K562 (cell line): ENCODE measurements around the gene FBXO44. TPM values are rescaled to one million over a fixed set of nuclear protein-coding genes. Genes with fewer than 3 reads are reported as not detected.
A peak's percentile ranks its signal among the peaks of the same experiment; 100 is the strongest.

Source experiments
- ATAC-seq: fragments of 200-7000 bp; cut with Tn5 transposase; 3 replicates; pipeline ENCODE4 v1.9.1; 2020; ENCODE audit warnings: moderate library complexity
- BruUV-seq: library from RNA; stranded (reverse); fragments of 400-500 nt; replicated peaks from 2 replicates; lab custom pipeline; 2021; lab: Mats Ljungman, UMichigan
- CTCF ChIA-PET: fragments of 300-600 bp; formaldehyde crosslinking; extraction: SDS; loops from one replicate; lab custom pipeline; 2021; ENCODE audit warnings: low intra/inter-chr PET ratio; lab: Yijun Ruan, JAX
- POLR2A ChIA-PET: fragments of 300-600, 350-650 bp; sonication (Branson Sonifier 250); formaldehyde crosslinking; extraction: SDS; loops from one replicate; lab custom pipeline; 2021; ENCODE audit warnings: antibody characterized with exemption, inconsistent platforms; lab: Yijun Ruan, JAX
- DNase-seq, 4 experiments: peaks; one replicate each; pipeline versions ENCODE4 v3.0.0 to v3.0.0-alpha.2; 2011 to 2018; ENCODE audit warnings: low spot score in 3 of 4, mixed read lengths in 3 of 4; ENCODE audit errors: extremely low read depth in 1 of 4
- FAIRE-seq: peaks from 2 replicates; lab custom pipeline; 2011; peaks lifted over from hg19 to GRCh38; lab: Jason Lieb, UNC
- H2AFZ ChIP-seq: 2 replicates; pipeline ENCODE4 v1.6.0; 2011; ENCODE audit warnings: low read depth, low read length, control low read depth, inconsistent platforms
- H3K27ac ChIP-seq: fragments of 200-600 bp; 3 replicates; pipeline ENCODE4 v1.8.0; 2011; ENCODE audit warnings: low read depth, mild to moderate bottlenecking, control low read depth, inconsistent platforms, low read length, moderate library complexity, mixed read lengths; ENCODE audit errors: extremely low read depth
- H3K27me3 ChIP-seq, 2 experiments: fragments of 300-600 bp in 1 of 2; 2 replicates in 1 of 2; 3 replicates in 1 of 2; pipeline versions ENCODE4 v1.6.0 to v1.8.0; 2011; ENCODE audit warnings: inconsistent platforms in 2 of 2, low read length in 2 of 2, mild to moderate bottlenecking in 1 of 2, mixed read lengths in 1 of 2, moderate library complexity in 1 of 2; ENCODE audit not compliant: control insufficient read depth in 2 of 2, insufficient read depth in 2 of 2
- H3K36me3 ChIP-seq: fragments of 300-600 bp; 3 replicates; pipeline ENCODE4 v1.8.0; 2011; ENCODE audit warnings: mild to moderate bottlenecking, low read length, inconsistent platforms; ENCODE audit not compliant: control insufficient read depth, insufficient read depth
- H3K4me1 ChIP-seq, 2 experiments: fragments of 200-600 bp in 1 of 2; replicated peaks in 1 of 2; 2 replicates in 1 of 2; 3 replicates in 1 of 2; pipeline versions ENCODE4 v1.5.1 to v1.8.0; 2011; ENCODE audit warnings: inconsistent platforms in 2 of 2, low read length in 2 of 2, mild to moderate bottlenecking in 1 of 2, mixed read lengths in 1 of 2, moderate library complexity in 1 of 2; ENCODE audit not compliant: control insufficient read depth in 2 of 2, insufficient read depth in 2 of 2
- H3K4me2 ChIP-seq: 2 replicates; pipeline ENCODE4 v1.6.1; 2011; ENCODE audit warnings: low read length, control low read depth, inconsistent platforms, mixed read lengths; ENCODE audit not compliant: insufficient read depth
- H3K4me3 ChIP-seq: fragments of 200-600 bp; sonication (generic), shearing (Covaris generic); 2 replicates; pipeline ENCODE4 v1.5.1; 2016; ENCODE audit warnings: control low read depth, inconsistent platforms
- H3K79me2 ChIP-seq: fragments of 200-600 bp; 3 replicates; pipeline ENCODE4 v1.8.0; 2011; ENCODE audit warnings: low read length, inconsistent platforms; ENCODE audit not compliant: control insufficient read depth, insufficient read depth
- H3K9ac ChIP-seq, 2 experiments: 2 replicates each; pipeline versions ENCODE4 v1.6.0 to v1.6.1; 2011; ENCODE audit warnings: low read depth in 2 of 2, low read length in 2 of 2, control low read depth in 1 of 2, inconsistent platforms in 1 of 2, mild to moderate bottlenecking in 1 of 2, mixed read lengths in 1 of 2; ENCODE audit not compliant: insufficient read depth in 1 of 2
- H3K9me1 ChIP-seq: one replicate; pipeline ENCODE4 v1.6.0; 2011; ENCODE audit warnings: inconsistent platforms, mild to moderate bottlenecking, low read length, moderate library complexity; ENCODE audit not compliant: control insufficient read depth, insufficient read depth
- H3K9me3 ChIP-seq: replicated peaks from 2 replicates; pipeline ENCODE4 v1.5.1; 2011; ENCODE audit warnings: low read depth, low read length, inconsistent platforms; ENCODE audit not compliant: control insufficient read depth, insufficient read depth
- H4K20me1 ChIP-seq: replicated peaks from 2 replicates; pipeline ENCODE4 v1.6.1; 2011; ENCODE audit warnings: low read length, inconsistent platforms, mixed read lengths; ENCODE audit not compliant: control insufficient read depth, insufficient read depth
- CAMTA2 ChIP-seq: fragments of 250-450 bp; sonication (Bioruptor Pico); conservative IDR thresholded peaks from 2 replicates; pipeline ENCODE4 v1.5.1; 2022
- GMEB1 ChIP-seq: fragments of 250-450 bp; sonication (Bioruptor Pico); IDR thresholded peaks from 2 replicates; pipeline ENCODE4 v1.4.0; 2020; ENCODE audit warnings: mild to moderate bottlenecking
- KDM1A ChIP-seq, 2 experiments: fragments of 450-650 bp; IDR thresholded peaks; 2 replicates each; pipeline ENCODE4 v1.6.1; 2016; ENCODE audit warnings: mild to moderate bottlenecking in 2 of 2
- NRF1 ChIP-seq, 2 experiments: fragments of 450-650 bp; IDR thresholded peaks in 1 of 2; conservative IDR thresholded peaks in 1 of 2; 2 replicates each; pipeline ENCODE4 v1.6.1; 2014; ENCODE audit warnings: mild to moderate bottlenecking in 2 of 2
- RAD21 ChIP-seq, 2 experiments: fragments of 250-450 bp in 1 of 2; fragments of 450-650 bp in 1 of 2; sonication (Bioruptor Pico) in 1 of 2; formaldehyde crosslinking in 1 of 2; IDR thresholded peaks in 1 of 2; conservative IDR thresholded peaks in 1 of 2; 2 replicates each; pipeline versions ENCODE4 v1.4.0 to v1.8.0; 2020 to 2022; ENCODE audit warnings: mild to moderate bottlenecking in 2 of 2, moderate library complexity in 1 of 2
- SMARCE1 ChIP-seq: fragments of 450-650 bp; IDR thresholded peaks from 2 replicates; pipeline ENCODE4 v1.7.1; 2016; ENCODE audit warnings: mild to moderate bottlenecking
- SMC3 ChIP-seq: conservative IDR thresholded peaks from 2 replicates; pipeline ENCODE4 v1.6.1; 2011; ENCODE audit warnings: low read depth, low read length, improper control_type of control experiment; ENCODE audit not compliant: insufficient read depth
- WGBS: fragments of 100-300 bp; shearing (Covaris generic); methylation state at CpG from one replicate; pipeline ENCODE4 v1.1.6; 2016; ENCODE audit warnings: low coverage, mixed read lengths; ENCODE audit not compliant: insufficient coverage; ENCODE audit errors: missing lambda C conversion rate; 5-methylcytosine and 5-hydroxymethylcytosine counted together
- in situ Hi-C: fragments of 300-500 bp; cut with MboI; formaldehyde crosslinking; loops from 4 replicates; pipeline ENCODE4 v1.15.0; 2018; ENCODE audit warnings: inconsistent platforms, mixed read lengths
- intact Hi-C: fragments of 100-400 bp; cut with micrococcal nuclease; formaldehyde crosslinking; loops from 2 replicates; pipeline ENCODE4 v1.14.2; 2022
- polyA plus RNA-seq, 8 experiments: library from polyadenylated mRNA; depleted of rRNA in 4 of 8; stranded (reverse) in 5 of 8; unstranded in 3 of 8; fragments of >200 nt; fragmentation: Nextera tagmentation in 2 of 8; fragmentation: Illumina TruSeq in 1 of 8; extraction: Ambion mirVana in 2 of 8; extraction: Trizol in 1 of 8; gene quantifications; 2 replicates each; pipeline versions ENCODE4 v1.2.1 to v1.2.3, GENCODE V29; 2011 to 2014; ENCODE audit warnings: inconsistent platforms in 1 of 8, missing spikeins in 1 of 8
- total RNA-seq, 7 experiments: library from RNA; depleted of rRNA in 6 of 7; stranded (reverse); fragments of >200 nt in 6 of 7; fragmentation: Illumina TruSeq in 2 of 7; extraction: Trizol in 2 of 7; gene quantifications; 2 replicates each; pipeline versions ENCODE4 v1.2.1 to v1.2.3, GENCODE V29; 2011 to 2021; ENCODE audit warnings: low replicate concordance in 1 of 7
- TF ChIP-seq, protein P1 (sequence below): fragments of 250-450 bp; sonication (Bioruptor Pico); IDR thresholded peaks from 2 replicates; pipeline ENCODE4 v1.8.0; 2021; ENCODE audit warnings: moderate library complexity, mild to moderate bottlenecking, inconsistent platforms

Gene FBXO44
- total and polyA plus RNA-seq, 9 of the 15 experiments (the other 6 are each of a cell fraction or from before 2014, with no cell fraction given), result 0.69 to 20.9 (median 6.7) TPM

GRCh38 chr1:11645270-11645669 is 9.4 kb upstream of the FBXO44 start:
- Histone ChIP-seq H3K79me2 (no peaks in the 10 kb centered on the region), H3K9me1 (no peaks in the 10 kb centered on the region), H2AFZ (no peak overlapping the region), H3K9me3 (no peaks in the 10 kb centered on the region), H3K9ac (no peak overlapping the region), H3K27ac (no peak overlapping the region), H3K36me3 (no peaks in the 10 kb centered on the region), H3K4me3 (no peak overlapping the region), H3K27me3 (peaks cover 2 to 16% of the 10 kb centered on the region in 2 experiments; a peak in 4 of 5 replicates), H4K20me1 (peaks cover 2% of the 10 kb centered on the region; the same call in 1 of the 2 replicates), H3K4me2 (no peak overlapping the region), H3K4me1 (peaks cover 15 to 34% of the 10 kb centered on the region in 2 experiments; a peak in 4 of 5 replicates)
- WGBS, result 24% methylated on average over 5 of the region's 5 CpGs
- intact Hi-C loops (loop anchor here (1.0 kb wide), 1 partner anchor 404 kb away; no protein-coding TSS in a partner anchor), in situ Hi-C loops (no loop called here)
- BruUV-seq, result no TSS peak
- DNase-seq (no peak), ATAC-seq (no peak), FAIRE-seq (no peak)
- POLR2A ChIA-PET, result interaction anchor here (0.6 to 1.3 kb wide), 7 partner anchors 11 to 649 kb away, joined by 3 to 6 read pairs (median 4); no protein-coding TSS in a partner anchor
- CTCF ChIA-PET, result interaction anchor here (0.6 to 3.7 kb wide), 6 partner anchors 75 to 607 kb away, joined by 3 to 19 read pairs (median 3); no protein-coding TSS in a partner anchor
- TF ChIP-seq CAMTA2 (CRISPR knock-in tag) (no peak), KDM1A (IDR thresholded peaks at IDR 0.05) (peak in 1 of 2 experiments; percentile 11; a peak in 1 of 4 replicates)

DNA sequence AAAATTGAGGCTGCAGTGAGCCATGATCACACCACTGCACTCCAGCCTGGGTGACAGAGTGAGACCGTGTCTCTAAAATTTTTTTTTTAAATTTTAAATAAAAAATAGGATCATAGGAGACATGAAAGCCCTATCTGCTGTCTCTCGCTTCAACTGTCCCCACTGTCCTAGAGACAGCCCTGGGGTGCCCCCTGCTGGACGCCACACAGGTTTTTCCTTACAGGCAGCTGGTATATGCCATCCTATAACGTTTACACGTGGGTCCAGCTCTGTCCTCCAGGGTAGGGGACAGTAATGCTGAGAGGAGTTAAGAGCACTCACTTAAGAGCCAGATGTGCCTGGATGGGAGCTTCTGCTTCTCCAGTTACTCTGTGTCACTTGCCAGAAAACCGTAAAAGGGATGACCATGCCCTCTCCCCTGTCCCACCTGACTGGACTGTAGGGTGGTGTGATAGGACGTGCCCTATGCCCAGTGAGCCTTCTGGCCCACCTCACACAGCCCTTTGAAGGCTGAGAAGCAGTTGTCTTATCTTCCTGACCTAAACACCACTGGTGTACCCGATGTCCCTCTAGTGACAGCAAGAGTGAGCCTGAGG is 8.9 kb upstream of the FBXO44 start:
- no peak overlapping the region for H3K4me3 ChIP-seq
- intact Hi-C loops, result loop anchor here (1.0 kb wide), 1 partner anchor 404 kb away; no protein-coding TSS in a partner anchor
- H3K79me2 ChIP-seq, result no peaks in the 10 kb centered on the region
- H3K9me1 ChIP-seq, result no peaks in the 10 kb centered on the region
- no peak overlapping the region for H2AFZ ChIP-seq
- WGBS, result 6% methylated on average over 8 of the region's 8 CpGs
- H3K9ac ChIP-seq, result no peak overlapping the region
- in situ Hi-C loops, result no loop called here
- peaks cover 2 to 13% of the 10 kb centered on the region in 2 experiments; a peak in 4 of 5 replicates for H3K27me3 ChIP-seq
- no peaks in the 10 kb centered on the region for H3K36me3 ChIP-seq
- peak; percentile 77 to 90 (median 80) for DNase-seq
- peaks cover 15 to 39% of the 10 kb centered on the region in 2 experiments; a peak in 4 of 5 replicates for H3K4me1 ChIP-seq
- no peaks in the 10 kb centered on the region for H3K9me3 ChIP-seq
- peaks cover 2% of the 10 kb centered on the region; the same call in 1 of the 2 replicates for H4K20me1 ChIP-seq
- peak; percentile 59 for ATAC-seq
- POLR2A ChIA-PET, result interaction anchor here (0.6 to 1.3 kb wide), 7 partner anchors 12 to 649 kb away, joined by 3 to 6 read pairs (median 4); no protein-coding TSS in a partner anchor
- CTCF ChIA-PET, result interaction anchor here (0.6 to 3.7 kb wide), 6 partner anchors 75 to 608 kb away, joined by 3 to 19 read pairs (median 3); no protein-coding TSS in a partner anchor
- H3K4me2 ChIP-seq, result no peak overlapping the region
- BruUV-seq, result no TSS peak
- peak; percentile 70 for FAIRE-seq
- no peak overlapping the region for H3K27ac ChIP-seq
- TF ChIP-seq, protein P1, sequence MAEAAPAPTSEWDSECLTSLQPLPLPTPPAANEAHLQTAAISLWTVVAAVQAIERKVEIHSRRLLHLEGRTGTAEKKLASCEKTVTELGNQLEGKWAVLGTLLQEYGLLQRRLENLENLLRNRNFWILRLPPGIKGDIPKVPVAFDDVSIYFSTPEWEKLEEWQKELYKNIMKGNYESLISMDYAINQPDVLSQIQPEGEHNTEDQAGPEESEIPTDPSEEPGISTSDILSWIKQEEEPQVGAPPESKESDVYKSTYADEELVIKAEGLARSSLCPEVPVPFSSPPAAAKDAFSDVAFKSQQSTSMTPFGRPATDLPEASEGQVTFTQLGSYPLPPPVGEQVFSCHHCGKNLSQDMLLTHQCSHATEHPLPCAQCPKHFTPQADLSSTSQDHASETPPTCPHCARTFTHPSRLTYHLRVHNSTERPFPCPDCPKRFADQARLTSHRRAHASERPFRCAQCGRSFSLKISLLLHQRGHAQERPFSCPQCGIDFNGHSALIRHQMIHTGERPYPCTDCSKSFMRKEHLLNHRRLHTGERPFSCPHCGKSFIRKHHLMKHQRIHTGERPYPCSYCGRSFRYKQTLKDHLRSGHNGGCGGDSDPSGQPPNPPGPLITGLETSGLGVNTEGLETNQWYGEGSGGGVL, result no peak
- TF ChIP-seq SMARCE1, result no peak
- peak; percentile 81 for TF ChIP-seq SMC3
- peak; percentile 80 to 89 for TF ChIP-seq RAD21 (CRISPR knock-in tag; conservative IDR thresholded peaks at IDR 0.05 in 1 of 2, IDR thresholded peaks at IDR 0.05 in 1 of 2)
- no peak for TF ChIP-seq GMEB1 (CRISPR knock-in tag)
- no peak for TF ChIP-seq NRF1 (conservative IDR thresholded peaks at IDR 0.05 in 1 of 2, IDR thresholded peaks at IDR 0.05 in 1 of 2)
